AG04450 (cell line): Measurements from ENCODE around the gene PILRB. TPM values are rescaled to one million over a fixed set of nuclear protein-coding genes. Genes with fewer than 3 reads are reported as not detected.
"Not testable (repeated sequence)": the region's sequence is repeated elsewhere in the genome, so short reads cannot be mapped to it uniquely, and the experiment has no call there.

Experiments
- CTCF ChIA-PET: fragments of 300-600, 350-600 bp; formaldehyde crosslinking; extraction: SDS; loops from one replicate; lab custom pipeline; 2022; ENCODE audit warnings: antibody characterized with exemption, inconsistent platforms; lab: Charles Lee
- POLR2A ChIA-PET: fragments of 350-600 bp; formaldehyde crosslinking; extraction: SDS; loops from one replicate; lab custom pipeline; 2021; ENCODE audit warnings: antibody characterized with exemption, inconsistent platforms; lab: Yijun Ruan, JAX
- DNase-seq: peaks from one replicate; pipeline ENCODE4 v3.0.0-alpha.2; 2011; ENCODE audit warnings: low read depth, low spot score
- H3K27ac ChIP-seq: one replicate; pipeline ENCODE4 v1.5.1; 2012; ENCODE audit warnings: low read depth, low read length, control low read depth
- H3K27me3 ChIP-seq: one replicate; pipeline ENCODE4 v1.6.0; 2012; ENCODE audit warnings: low read length; ENCODE audit not compliant: control insufficient read depth, insufficient read depth
- H3K4me3 ChIP-seq: 2 replicates; pipeline ENCODE4 v1.5.1; 2011; ENCODE audit warnings: mild to moderate bottlenecking, low read depth, low read length, control low read depth
- H3K9me3 ChIP-seq: 2 replicates; pipeline ENCODE4 v1.5.1; 2012; ENCODE audit warnings: low read length; ENCODE audit not compliant: control insufficient read depth, insufficient read depth
- polyA plus RNA-seq: library from polyadenylated mRNA; depleted of rRNA; stranded (reverse); fragments of >200 nt; gene quantifications from 2 replicates; pipeline ENCODE4 v1.2.3, GENCODE V29; 2011
- TF ChIP-seq, protein P1 (sequence below): IDR thresholded peaks from 2 replicates; pipeline ENCODE4 v1.5.1; 2011; ENCODE audit warnings: low read depth, low read length, control low read depth, inconsistent platforms

The PILRB gene
- polyA plus RNA-seq, 1 experiment, result 6.6 TPM

DNA sequence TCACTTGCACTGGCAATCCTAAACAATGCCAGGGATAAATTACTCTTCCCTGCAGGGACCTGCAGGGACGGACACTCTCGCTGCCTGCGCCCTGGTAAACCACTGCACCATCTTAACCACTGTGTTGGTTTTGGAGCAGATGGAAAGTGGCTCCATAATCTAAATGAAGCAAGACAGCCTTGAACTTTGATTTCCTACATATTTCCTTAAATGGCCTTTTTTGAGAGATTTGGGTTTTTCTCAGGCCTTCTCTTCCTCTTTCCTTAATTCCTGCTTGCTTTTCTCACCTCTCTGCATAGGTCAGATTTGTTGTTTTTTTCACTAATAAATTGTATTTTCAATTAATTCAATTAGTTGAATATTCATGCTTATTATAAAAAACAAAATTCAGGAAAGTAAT is 18.1 kb downstream of the PILRB start:
- Histone ChIP-seq H3K27ac (no peak overlapping the region), H3K4me3 (no peak overlapping the region), H3K27me3 (no peaks in the 10 kb centered on the region), H3K9me3 (no peaks in the 10 kb centered on the region)
- POLR2A ChIA-PET, result no interaction called here
- CTCF ChIA-PET, result no interaction called here
- TF ChIP-seq, protein P1, sequence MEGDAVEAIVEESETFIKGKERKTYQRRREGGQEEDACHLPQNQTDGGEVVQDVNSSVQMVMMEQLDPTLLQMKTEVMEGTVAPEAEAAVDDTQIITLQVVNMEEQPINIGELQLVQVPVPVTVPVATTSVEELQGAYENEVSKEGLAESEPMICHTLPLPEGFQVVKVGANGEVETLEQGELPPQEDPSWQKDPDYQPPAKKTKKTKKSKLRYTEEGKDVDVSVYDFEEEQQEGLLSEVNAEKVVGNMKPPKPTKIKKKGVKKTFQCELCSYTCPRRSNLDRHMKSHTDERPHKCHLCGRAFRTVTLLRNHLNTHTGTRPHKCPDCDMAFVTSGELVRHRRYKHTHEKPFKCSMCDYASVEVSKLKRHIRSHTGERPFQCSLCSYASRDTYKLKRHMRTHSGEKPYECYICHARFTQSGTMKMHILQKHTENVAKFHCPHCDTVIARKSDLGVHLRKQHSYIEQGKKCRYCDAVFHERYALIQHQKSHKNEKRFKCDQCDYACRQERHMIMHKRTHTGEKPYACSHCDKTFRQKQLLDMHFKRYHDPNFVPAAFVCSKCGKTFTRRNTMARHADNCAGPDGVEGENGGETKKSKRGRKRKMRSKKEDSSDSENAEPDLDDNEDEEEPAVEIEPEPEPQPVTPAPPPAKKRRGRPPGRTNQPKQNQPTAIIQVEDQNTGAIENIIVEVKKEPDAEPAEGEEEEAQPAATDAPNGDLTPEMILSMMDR, result no peak
- no peak for DNase-seq

DNA sequence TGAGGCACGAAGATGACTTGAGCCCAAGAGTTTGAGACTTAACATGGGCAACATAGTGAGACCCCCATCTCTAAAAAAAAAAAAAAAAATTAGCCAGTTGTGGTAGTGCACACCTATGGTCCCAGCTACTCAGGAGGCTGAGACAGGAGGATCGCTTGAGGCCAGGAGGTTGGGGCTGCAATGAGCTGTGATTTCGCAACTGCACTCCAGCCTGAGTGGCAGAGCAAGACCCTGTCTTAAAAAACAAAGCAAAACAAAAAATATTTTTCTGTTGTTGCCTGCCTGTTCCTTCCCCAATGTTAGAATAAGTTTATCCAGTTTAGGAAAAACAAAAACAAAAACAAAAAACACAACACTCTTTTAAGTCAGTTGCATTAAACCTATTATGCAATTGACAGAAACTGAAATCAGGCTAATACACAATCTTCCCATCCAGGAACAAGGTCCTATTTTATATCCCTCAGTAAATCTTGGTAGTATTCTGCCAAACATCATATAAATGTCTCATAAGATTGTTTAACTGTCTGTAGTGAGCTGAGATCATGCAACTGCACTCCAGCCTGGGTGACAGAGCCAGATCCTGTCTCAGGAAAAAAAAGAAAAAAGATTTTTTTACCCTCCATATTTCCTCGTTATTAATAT is 20.3 kb downstream of the PILRB start:
- Histone ChIP-seq H3K27me3 (no peaks in the 10 kb centered on the region), H3K9me3 (no peaks in the 10 kb centered on the region), H3K27ac (no peak overlapping the region), H3K4me3 (no peak overlapping the region)
- TF ChIP-seq, protein P1, result no peak
- ChIA-PET CTCF (no interaction called here), POLR2A (no interaction called here)
- DNase-seq, result no peak

DNA sequence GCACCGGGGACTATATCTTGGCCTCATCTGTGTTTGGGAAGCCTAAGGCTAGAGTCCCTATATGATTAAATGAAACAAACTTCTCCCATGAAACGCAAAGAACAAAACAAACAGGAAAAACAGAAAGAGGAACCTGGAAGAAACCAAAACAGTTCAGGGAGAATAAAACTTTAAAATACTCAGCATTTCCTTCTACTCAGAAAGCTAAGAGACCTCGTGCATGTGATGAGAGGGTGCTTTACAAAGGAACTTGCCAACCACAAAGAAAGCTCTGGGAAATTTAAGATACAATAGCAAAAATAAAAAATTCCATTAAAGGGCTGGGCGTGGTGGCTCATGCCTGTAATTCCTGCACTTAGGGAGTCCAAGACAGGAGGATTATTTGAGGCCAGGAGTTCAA is 22.3 kb downstream of the PILRB start:
- TF ChIP-seq, protein P1, result no peak

DNA sequence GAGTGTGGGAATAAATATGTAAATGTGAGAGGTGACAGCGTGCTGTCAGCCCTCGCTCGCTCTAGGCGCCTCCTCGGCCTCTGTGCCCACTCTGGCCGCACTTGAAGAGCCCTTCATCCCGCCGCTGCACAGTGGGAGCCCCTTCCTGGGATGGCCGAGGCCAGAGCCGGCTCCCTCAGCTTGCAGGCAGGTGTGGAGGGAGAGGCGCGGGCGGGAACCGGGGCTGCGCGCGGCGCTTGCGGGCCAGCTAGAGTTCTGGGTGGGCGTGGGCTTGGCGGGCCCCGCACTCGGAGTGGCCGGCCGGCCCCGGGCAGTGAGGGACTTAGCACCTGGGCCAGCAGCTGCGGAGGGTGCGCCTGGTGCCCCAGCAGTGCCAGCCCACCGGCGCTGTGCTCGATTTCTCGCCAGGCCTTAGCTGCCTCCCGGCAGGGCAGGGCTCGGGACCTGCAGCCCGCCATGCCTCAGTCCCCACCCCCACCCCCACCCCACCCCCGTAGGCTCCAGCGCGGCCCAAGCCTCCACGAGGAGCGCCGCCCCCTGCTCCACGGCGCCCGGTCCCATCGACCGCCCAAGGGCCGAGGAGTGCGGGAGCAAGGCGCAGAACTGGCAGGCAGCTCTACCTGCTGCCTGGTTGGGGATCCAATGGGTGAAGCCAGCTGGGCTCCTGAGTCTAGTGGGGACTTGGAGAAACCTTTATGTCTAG is 23.8 kb downstream of the PILRB start:
- H3K27ac ChIP-seq, POLR2A ChIA-PET, H3K27me3 ChIP-seq, H3K9me3 ChIP-seq, H3K4me3 ChIP-seq, DNase-seq: not testable (repeated sequence)
- CTCF ChIA-PET, result interaction anchor here (1.0 kb wide), 1 partner anchor 183 kb away, joined by 5 read pairs; no protein-coding TSS in a partner anchor

More for the DNA sequence above, 22.3 kb downstream of the PILRB start:
- no peak for DNase-seq
- Histone ChIP-seq H3K9me3 (no peaks in the 10 kb centered on the region), H3K27me3 (no peaks in the 10 kb centered on the region), H3K27ac (no peak overlapping the region), H3K4me3 (no peak overlapping the region)
- CTCF ChIA-PET, result interaction anchor here (0.7 to 0.8 kb wide), 2 partner anchors 23 to 27 kb away, joined by 4 to 5 read pairs; no protein-coding TSS in a partner anchor
- POLR2A ChIA-PET, result no interaction called here

DNA sequence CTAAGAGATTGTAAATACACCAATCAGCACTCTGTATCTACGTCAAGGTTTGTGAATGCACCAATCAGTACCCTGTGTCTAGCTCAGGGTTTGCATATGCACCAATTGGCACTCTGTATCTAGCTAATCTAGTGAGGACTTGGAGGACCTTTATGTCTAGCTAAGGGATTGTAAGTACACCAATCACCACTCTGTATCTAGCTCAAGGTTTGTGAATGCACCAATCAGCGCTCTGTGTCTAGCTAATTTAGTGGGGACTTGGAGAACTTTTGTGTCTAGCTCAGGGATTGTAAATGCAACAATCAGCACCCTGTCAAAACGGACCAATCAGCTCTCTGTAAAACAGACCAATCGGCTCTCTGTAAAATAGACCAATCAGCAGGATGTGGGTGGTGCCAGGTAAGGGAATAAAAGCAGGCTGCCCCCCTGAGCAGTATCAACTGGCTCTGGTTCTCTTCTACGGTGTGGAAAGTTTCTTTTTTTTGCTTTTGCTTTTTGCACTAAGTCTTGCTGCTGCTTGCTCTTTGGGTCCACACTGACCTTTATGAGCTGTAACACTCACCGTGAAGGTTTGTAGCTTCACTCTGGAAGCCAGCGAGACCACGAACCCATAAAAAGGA is 24.4 kb downstream of the PILRB start:
- H3K27ac ChIP-seq, H3K9me3 ChIP-seq, DNase-seq, H3K27me3 ChIP-seq, H3K4me3 ChIP-seq, POLR2A ChIA-PET: not testable (repeated sequence)
- CTCF ChIA-PET, result interaction anchor here (0.5 to 1.0 kb wide), 2 partner anchors 16 to 182 kb away, joined by 5 to 6 read pairs; no protein-coding TSS in a partner anchor
